ENCODE results near the gene TSC22D1. TPM values are rescaled to one million over a fixed set of nuclear protein-coding genes. Genes with fewer than 3 reads are reported as not detected.
A peak's percentile ranks its signal among the peaks of the same experiment; 100 is the strongest.

Gene TSC22D1
- polyA plus RNA-seq, 1 donor from 2014 or later, result 4.0 TPM

GRCh38 chr13:44440046-44440608 lies 136.0 kb downstream of the TSC22D1 start:
- Mint-ChIP-seq H3K36me3 (peaks cover 3% of the 10 kb centered on the region), H3K27me3 (peaks cover 23% of the 10 kb centered on the region), H3K9me3 (no peaks in the 10 kb centered on the region), H3K27ac (no peak overlapping the region), H3K4me1 (peaks cover 13 to 30% (median 14%) of the 10 kb centered on the region in 3 donors), H3K4me3 (no peak overlapping the region)

- no peaks in the 10 kb centered on the region for H3K9me3 Mint-ChIP-seq
- peaks cover 23% of the 10 kb centered on the region for H3K27me3 Mint-ChIP-seq
- H3K4me3 Mint-ChIP-seq, result no peak overlapping the region
- peaks cover 6% of the 10 kb centered on the region for H3K36me3 Mint-ChIP-seq
- peaks cover 13 to 31% (median 14%) of the 10 kb centered on the region in 3 donors for H3K4me1 Mint-ChIP-seq
- no peak overlapping the region for H3K27ac Mint-ChIP-seq
Observed at GRCh38 chr13:44439452-44440024, 136.6 kb downstream of the TSC22D1 start.

DNA sequence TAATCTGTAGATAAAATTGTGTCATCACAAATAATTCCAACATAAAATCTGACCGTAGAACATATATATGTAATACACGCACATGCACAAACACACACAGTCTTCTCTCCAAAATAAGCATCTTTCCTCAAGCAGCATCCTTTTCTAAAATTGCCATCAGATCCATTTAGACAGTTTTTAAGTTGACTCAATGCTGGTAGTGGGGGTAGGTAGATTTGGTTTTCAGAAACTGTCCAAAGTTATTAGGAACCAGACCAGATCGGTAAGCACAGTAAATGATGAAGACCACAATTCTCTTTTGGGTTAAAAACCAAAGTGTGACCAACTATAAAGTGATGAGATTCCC lies 137.9 kb downstream of the TSC22D1 start:
- Mint-ChIP-seq H3K4me3 (peak overlapping the region in 1 of 4 donors; percentile 92), H3K9me3 (no peaks in the 10 kb centered on the region), H3K27ac (no peak overlapping the region), H3K36me3 (peaks cover 8% of the 10 kb centered on the region), H3K4me1 (peaks cover 13 to 31% (median 14%) of the 10 kb centered on the region in 3 donors), H3K27me3 (peaks cover 23% of the 10 kb centered on the region)

GRCh38 chr13:44437356-44438233 lies 138.5 kb downstream of the TSC22D1 start:
- Mint-ChIP-seq H3K9me3 (no peaks in the 10 kb centered on the region), H3K4me3 (peak overlapping the region; percentile 81 to 95 (median 93)), H3K27ac (peak overlapping the region in 1 of 3 donors; percentile 69), H3K4me1 (peaks cover 13 to 31% (median 14%) of the 10 kb centered on the region in 3 donors), H3K27me3 (peaks cover 23% of the 10 kb centered on the region), H3K36me3 (peaks cover 10% of the 10 kb centered on the region)

- Mint-ChIP-seq H3K4me1 (peaks cover 9 to 31% (median 14%) of the 10 kb centered on the region in 3 donors), H3K27ac (peak overlapping the region in 1 of 3 donors; percentile 79), H3K4me3 (peak overlapping the region; percentile 81 to 95 (median 93)), H3K36me3 (peaks cover 6% of the 10 kb centered on the region), H3K9me3 (no peaks in the 10 kb centered on the region), H3K27me3 (peaks cover 23% of the 10 kb centered on the region)
Observed at GRCh38 chr13:44436589-44437337, 139.4 kb downstream of the TSC22D1 start.

DNA sequence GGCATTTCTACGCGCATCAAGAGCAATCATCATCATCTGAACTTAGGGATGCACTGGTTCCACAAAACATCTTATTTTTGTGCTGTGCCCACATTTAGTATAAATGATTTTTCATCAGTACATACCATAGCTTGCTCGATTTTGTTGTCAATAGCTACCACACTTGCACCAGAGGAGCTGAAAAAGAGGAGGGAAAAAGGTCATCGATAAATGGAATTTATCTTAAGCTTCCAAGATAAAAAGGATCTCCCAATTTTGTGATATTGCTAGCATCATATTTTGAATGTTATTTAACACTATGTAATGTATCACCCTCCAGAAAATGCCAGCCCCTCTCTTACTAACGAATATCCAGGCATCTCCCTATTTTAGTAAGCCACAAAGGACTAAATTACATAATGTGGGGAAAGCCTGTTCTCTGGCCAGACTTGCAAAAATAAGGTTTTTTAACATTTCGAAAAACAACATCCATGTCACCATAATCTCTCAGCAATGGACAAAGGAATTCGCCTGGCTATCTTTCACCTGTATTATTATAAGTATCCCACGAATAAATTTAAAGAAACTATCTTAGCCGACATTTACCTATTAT lies 140.1 kb downstream of the TSC22D1 start:
- H3K9me3 Mint-ChIP-seq, result no peaks in the 10 kb centered on the region
- H3K27me3 Mint-ChIP-seq, result peaks cover 21% of the 10 kb centered on the region
- H3K4me1 Mint-ChIP-seq, result peaks cover 9 to 31% (median 14%) of the 10 kb centered on the region in 3 donors
- peaks cover 6% of the 10 kb centered on the region for H3K36me3 Mint-ChIP-seq
- peak overlapping the region; percentile 64 to 84 (median 79) for H3K27ac Mint-ChIP-seq
- H3K4me3 Mint-ChIP-seq, result peak overlapping the region; percentile 81 to 95 (median 93)

DNA sequence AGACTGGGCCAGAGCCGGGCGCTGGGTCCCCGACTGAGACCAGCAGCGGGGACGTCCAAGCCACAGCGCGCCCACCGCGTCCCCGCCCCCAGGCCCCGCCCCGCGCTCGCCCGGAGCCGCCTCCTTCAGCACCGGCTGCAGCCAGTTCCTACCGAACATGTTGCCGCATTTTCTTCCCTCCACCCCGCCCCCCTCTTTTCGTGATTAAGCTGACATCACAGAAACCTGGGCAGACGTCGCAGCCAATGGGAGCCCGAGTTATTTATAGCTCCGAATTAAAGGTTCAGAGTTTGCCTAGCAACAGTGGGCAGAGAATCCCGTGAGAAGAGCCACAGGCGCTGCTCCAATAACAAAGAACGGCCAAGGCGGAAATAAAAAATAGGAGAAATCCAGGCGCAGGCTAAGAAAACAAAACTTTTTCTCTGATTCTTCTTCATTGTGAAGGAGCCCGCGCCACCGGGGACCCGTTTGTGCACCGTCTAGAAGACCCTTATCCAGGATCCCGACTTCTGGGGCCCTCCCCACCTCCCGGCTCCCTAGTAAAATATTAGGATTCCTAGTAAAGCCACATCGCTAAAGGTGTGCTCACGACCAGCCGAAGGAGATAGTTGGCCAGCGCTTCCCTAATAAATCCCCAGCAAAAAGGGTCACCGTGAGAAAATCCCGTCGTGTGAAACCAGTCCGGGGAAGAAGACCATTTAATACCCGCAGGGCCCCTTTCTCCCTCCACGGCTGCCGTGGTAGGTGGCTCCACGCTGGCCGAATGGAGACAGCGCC lies 140.8 kb downstream of the TSC22D1 start:
- Mint-ChIP-seq H3K27ac (peak overlapping the region; percentile 79 to 89 (median 84)), H3K4me3 (peak overlapping the region; percentile 81 to 95 (median 93)), H3K36me3 (peaks cover 6% of the 10 kb centered on the region), H3K4me1 (peaks cover 9 to 31% (median 14%) of the 10 kb centered on the region in 3 donors), H3K27me3 (peaks cover 19% of the 10 kb centered on the region), H3K9me3 (no peaks in the 10 kb centered on the region)

- Mint-ChIP-seq H3K27me3 (peaks cover 19% of the 10 kb centered on the region), H3K27ac (peak overlapping the region in 2 of 3 donors; percentile 79 to 84), H3K4me1 (peaks cover 9 to 31% (median 14%) of the 10 kb centered on the region in 3 donors), H3K36me3 (peaks cover 6% of the 10 kb centered on the region), H3K9me3 (no peaks in the 10 kb centered on the region), H3K4me3 (peak overlapping the region; percentile 81 to 95 (median 93))
Observed at GRCh38 chr13:44434766-44435141, 141.4 kb downstream of the TSC22D1 start.

- Mint-ChIP-seq H3K4me1 (peaks cover 9 to 31% (median 14%) of the 10 kb centered on the region in 3 donors), H3K4me3 (peak overlapping the region in 1 of 4 donors; percentile 49), H3K27me3 (peaks cover 19% of the 10 kb centered on the region), H3K27ac (peak overlapping the region in 1 of 3 donors; percentile 42), H3K36me3 (peaks cover 6% of the 10 kb centered on the region), H3K9me3 (no peaks in the 10 kb centered on the region)
Observed at GRCh38 chr13:44433863-44434765, 142.0 kb downstream of the TSC22D1 start.

DNA sequence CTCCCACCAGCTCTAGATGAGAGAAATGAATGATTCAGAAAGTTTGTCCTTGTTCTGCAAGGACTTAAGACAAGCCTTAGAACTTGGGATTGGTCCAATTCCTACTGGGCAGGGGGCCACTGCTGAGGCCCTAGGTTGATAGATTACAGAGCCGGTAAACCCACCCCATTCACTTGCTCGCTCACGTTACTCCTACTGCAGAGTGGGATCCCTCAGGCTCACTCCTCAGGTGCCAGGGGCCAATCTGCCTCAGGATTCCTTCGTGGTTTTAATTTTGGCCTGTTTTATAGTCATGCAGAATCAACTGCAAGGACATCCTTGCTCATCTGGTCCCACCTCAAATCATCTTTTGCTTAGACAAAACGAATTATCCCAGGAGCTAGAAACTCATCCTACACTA lies 143.5 kb downstream of the TSC22D1 start:
- H3K4me3 Mint-ChIP-seq, result no peak overlapping the region
- H3K36me3 Mint-ChIP-seq, result peaks cover 6% of the 10 kb centered on the region
- peaks cover 19% of the 10 kb centered on the region for H3K27me3 Mint-ChIP-seq
- peak overlapping the region in 1 of 3 donors; percentile 19 for H3K27ac Mint-ChIP-seq
- peaks cover 9 to 25% (median 14%) of the 10 kb centered on the region in 3 donors for H3K4me1 Mint-ChIP-seq
- H3K9me3 Mint-ChIP-seq, result no peaks in the 10 kb centered on the region

DNA sequence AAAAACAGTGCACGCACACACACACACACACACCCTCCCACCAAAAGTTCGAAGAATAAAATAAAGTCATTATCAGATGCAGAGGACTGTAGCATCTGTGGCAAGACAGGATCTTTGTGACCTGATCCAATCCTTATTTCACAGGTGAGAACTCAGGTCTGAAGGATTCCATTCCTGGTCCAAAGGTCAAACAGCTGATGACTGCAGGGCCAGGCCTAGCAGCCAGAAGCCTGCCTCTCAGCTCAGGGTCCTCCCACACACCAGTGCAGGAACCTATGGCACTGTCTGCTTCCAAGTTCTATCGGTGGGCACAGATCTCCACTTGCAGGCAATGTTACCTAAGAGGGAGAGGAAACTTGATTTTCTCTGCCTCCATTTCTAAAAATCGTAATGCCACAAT lies 145.0 kb downstream of the TSC22D1 start:
- Mint-ChIP-seq H3K27ac (no peak overlapping the region), H3K4me3 (no peak overlapping the region)

DNA sequence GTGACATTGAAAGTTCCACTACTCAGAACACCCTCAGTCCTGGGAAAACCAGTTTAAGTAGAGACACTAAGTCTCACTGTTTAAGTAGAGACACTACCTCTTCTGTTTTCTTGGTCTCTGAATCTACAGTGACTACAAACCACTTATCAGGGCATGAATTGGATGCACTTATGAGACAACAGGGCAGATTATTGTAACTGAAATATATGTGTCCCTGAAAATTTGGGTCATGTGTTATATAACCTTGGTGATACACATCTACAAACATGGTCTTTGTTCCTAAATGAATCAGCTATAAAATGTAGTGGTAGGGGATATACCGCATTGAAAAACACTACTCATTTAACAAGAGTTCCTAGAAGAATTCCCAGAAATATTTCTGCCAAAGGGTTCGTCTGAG lies 146.8 kb downstream of the TSC22D1 start:
- peaks cover 2% of the 10 kb centered on the region for H3K36me3 Mint-ChIP-seq
- peaks cover 0 to 7% (median 0%) of the 10 kb centered on the region in 3 donors for H3K4me1 Mint-ChIP-seq
- peaks cover 6% of the 10 kb centered on the region for H3K27me3 Mint-ChIP-seq
- H3K9me3 Mint-ChIP-seq, result no peaks in the 10 kb centered on the region
- H3K4me3 Mint-ChIP-seq, result no peak overlapping the region
- H3K27ac Mint-ChIP-seq, result no peak overlapping the region

More for the DNA sequence above, 145.0 kb downstream of the TSC22D1 start:
- Mint-ChIP-seq H3K36me3 (peaks cover 6% of the 10 kb centered on the region), H3K27me3 (peaks cover 11% of the 10 kb centered on the region), H3K4me1 (peaks cover 2 to 12% (median 7%) of the 10 kb centered on the region in 3 donors), H3K9me3 (no peaks in the 10 kb centered on the region)

DNA sequence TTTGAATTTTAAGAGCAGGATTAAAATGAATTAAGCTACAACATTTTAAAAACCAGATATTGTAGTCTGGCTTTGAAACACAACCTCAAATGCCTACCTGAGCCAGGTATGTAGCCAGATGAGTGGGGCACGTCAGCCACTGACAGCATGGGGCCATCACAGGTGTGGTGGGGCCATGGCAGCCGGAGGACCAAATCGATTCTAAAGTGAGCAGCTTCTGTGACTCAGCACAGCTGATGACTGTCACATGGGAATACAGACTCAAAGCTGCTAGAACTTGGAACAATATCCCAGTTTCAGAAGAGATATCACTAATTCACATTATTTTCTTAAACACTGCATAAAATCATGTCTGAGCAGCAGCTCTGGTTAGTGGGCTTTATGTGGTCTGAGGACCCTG lies 149.7 kb downstream of the TSC22D1 start:
- H3K36me3 Mint-ChIP-seq, result peaks cover 2% of the 10 kb centered on the region
- H3K27me3 Mint-ChIP-seq, result peaks cover 17% of the 10 kb centered on the region
- no peak overlapping the region for H3K4me3 Mint-ChIP-seq
- H3K9me3 Mint-ChIP-seq, result no peaks in the 10 kb centered on the region
- peaks cover 0 to 7% (median 3%) of the 10 kb centered on the region in 3 donors for H3K4me1 Mint-ChIP-seq
- no peak overlapping the region for H3K27ac Mint-ChIP-seq

Data from IgD-negative memory B cell (primary cell).